Stimulated activated CD4-positive, alpha-beta T cell treated with anti-CD3 and anti-CD28 coated beads, Interleukin-1b, Interleukin-23, amount 100 ng/mL, for 24 hours (primary cell): ENCODE measurements around the gene RGS7.
A peak's percentile ranks its signal among the peaks of the same experiment; 100 is the strongest.
"Not testable (repeated sequence)": the region's sequence is repeated elsewhere in the genome, so short reads cannot be mapped to it uniquely, and the experiment has no call there.

Experiments
- DNase-seq, 4 experiments: peaks; one replicate each; pipeline ENCODE4 v3.0.0-alpha.2; 2020; ENCODE audit warnings: low read depth in 4 of 4, low spot score in 1 of 4

The RGS7 gene

DNA sequence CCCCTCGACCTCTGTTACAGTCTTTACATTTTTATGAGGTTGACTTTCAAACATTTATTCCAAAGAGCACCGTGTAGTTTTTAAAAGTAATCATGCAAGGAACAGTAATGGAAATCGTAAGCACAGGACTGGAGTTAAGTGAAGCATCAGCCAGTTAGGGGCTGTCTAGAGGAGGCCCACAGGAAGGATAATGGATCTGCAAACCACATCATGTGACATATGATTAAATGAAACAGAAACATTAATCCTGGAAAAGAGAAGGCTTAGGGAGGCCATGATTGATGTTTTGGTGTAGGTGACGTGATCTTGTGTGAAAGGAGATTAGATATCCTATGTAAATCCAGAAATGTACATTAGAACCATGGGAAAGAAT, 25.0 kb downstream of the RGS7 start:
- no peak for DNase-seq

GRCh38 chr1:241331328-241332036, 25.5 kb downstream of the RGS7 start:
- no peak for DNase-seq

- no peak for DNase-seq
Observed at GRCh38 chr1:241330619-241331327, 26.2 kb downstream of the RGS7 start.

- no peak for DNase-seq
Observed at GRCh38 chr1:241325456-241325855, 31.5 kb downstream of the RGS7 start.

- peak in 1 of 4 experiments; percentile 0 for DNase-seq
Observed at GRCh38 chr1:241323514-241324195, 33.4 kb downstream of the RGS7 start.

DNA sequence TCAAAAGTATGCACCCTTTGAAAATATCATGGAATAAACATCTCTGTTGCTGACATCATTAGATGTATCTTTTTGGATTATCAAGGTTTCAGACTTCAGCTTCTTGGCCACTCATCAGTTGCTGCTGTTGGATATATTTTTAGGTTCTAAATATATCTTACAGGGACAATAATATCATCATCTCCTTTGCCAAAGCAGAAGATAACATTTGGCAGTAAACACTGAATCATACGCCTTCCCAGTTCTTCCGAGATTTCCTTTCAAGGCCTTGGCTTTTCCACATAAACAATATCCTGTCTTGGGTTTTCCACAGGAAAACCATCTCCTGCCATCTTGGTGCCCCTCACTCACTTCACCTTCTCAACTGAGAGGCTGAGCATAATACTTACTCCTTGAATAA, 39.3 kb downstream of the RGS7 start:
- no peak for DNase-seq

DNA sequence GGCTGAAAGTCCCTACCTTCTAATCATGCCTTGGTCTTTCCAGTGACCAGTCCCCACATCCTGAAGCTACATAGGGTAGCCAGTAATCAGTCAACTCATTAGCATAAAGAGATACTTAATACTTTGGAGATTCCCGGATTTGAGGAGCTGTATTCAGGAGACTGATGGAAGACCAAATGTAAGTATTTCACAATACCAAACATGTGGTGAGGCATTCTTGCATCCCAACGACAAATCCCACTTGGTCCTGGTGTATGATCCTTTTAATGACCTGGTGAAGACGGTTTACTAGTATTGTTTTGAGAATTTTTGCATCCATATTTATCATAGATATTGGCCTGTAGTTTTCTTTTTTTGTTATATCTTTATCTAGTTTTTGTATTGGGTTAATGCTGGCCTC, 40.6 kb downstream of the RGS7 start:
- DNase-seq: no peak

GRCh38 chr1:241311056-241311746, 45.8 kb downstream of the RGS7 start:
- no peak for DNase-seq

GRCh38 chr1:241310451-241310850, 46.6 kb downstream of the RGS7 start:
- no peak for DNase-seq

DNA sequence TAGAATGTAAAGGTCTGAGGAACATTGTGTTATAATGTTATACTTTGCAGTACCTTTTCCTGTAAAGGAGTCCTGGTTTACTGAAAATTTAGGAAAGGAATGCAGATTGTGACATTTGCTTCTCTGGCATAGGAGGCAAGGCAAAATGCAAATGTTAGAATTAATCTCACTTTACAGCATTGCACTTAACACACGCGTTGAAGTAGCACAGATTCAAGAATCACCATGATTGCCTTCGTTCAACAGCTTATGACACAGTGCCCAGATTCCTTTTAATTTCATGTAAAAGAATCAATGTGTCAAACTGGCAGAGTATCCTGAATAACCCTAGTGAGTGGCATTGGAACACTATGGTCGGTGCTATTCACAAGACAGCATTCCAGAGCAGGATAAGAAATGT, 47.4 kb downstream of the RGS7 start:
- DNase-seq: no peak

GRCh38 chr1:241308471-241308870, 48.5 kb downstream of the RGS7 start:
- DNase-seq: no peak

- DNase-seq: no peak
Observed at GRCh38 chr1:241308011-241308410, 49.0 kb downstream of the RGS7 start.

DNA sequence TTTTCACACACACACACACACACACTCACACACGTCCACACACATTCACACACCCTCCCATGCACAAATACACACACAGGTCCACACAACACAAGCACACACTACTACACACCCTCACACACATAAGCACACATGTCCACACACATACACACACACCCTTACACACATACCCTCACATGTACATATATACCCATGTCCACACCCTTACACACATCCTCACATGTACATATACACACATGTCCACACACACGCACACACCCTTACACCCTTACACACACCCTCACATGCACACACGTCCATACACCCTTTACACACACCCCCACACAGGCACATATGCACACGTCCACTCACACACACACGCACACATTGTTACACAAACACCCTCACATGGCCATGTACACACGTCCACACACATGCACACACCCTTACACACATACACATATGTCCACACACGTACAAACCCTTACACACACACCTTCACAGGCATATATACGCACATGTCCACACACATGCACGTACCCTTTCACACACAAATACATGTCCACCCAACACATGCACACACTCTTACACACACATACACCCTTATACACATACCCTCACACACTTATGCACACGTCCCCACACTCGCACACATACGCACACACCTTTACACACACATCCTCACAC, 50.7 kb downstream of the RGS7 start:
- no peak for DNase-seq

- not testable (repeated sequence) for DNase-seq
Observed at GRCh38 chr1:241302024-241302423, 55.0 kb downstream of the RGS7 start.

- DNase-seq: no peak
Observed at GRCh38 chr1:241299347-241299746, 57.7 kb downstream of the RGS7 start.

DNA sequence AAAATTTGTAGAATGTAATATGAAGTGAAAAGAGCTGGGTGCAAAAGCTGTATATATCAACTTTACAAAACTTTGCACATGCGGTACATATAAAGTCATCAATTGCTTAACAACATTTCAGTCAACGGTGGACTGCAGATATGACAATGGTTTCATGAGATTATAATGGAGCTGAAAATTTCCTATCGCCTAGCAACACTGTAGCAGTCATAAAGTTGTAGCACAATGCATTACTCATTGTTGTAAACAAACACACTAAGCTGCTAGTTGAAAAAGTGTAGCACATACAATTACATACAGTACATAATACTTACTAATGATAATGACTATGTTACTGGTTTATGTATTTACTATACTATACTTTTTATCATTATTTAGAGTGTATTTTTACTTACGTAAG, 64.0 kb downstream of the RGS7 start:
- DNase-seq: no peak

GRCh38 chr1:241291548-241291947, 65.5 kb downstream of the RGS7 start:
- DNase-seq: not testable (repeated sequence)

DNA sequence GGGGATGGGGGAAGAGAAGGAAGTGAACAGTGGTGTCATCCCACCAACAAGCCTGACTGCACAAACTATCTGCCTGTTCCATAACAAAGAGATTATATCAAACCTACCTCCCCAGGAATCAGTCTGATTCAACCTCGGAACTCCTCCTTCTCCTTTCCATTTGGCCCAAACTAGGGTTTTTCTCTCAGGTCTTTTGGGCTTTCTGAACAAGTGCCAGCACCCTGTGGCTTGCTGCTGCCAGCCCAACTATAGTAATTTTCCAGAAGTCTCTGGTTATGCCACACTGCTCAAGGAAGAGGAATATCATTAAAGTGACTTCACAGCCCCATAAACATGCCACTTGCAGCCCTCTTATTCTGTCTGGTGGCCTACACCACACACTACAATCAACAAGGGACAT, 70.5 kb downstream of the RGS7 start:
- DNase-seq: no peak

DNA sequence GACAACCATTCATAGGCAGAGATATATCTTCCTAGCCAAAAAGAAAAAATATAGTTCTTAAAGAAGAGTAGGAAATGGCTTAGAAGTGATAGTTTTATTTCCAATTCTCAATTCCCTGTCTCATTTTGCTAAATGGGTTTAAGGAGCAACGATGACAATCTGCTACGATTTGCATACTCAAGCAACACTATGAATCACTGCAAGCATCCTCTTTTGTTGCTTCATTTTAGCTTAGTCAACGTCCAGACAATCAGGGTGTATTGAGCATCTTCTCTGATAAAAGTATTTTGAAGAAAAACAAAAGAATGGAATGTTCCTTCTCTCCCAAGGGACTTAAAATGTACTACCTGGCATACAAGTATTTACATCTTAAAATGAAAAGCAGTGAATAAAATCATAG, 80.6 kb downstream of the RGS7 start:
- no peak for DNase-seq

DNA sequence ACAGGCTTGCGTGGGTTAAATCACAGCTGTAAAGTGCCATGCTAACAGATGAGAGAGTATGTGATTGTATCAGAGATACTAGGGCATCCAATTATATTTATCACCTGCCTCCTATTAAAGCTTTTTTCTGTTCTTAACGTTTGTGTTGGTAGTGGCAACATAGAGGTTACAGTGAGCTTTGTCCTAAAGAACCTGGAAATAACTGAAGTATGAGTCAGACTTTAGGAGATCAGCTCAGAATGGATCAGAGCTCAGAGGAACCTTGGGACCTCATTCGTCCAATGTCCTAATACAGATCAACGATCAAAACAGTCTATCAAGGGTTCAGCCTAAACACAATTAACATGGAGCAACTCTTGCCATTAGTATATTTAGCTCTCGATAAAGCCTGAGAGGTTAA, 81.0 kb downstream of the RGS7 start:
- no peak for DNase-seq

- no peak for DNase-seq
Observed at GRCh38 chr1:241275226-241275625, 81.8 kb downstream of the RGS7 start.
